ENCODE data around the gene OR6C70.

OR6C70 gene

DNA sequence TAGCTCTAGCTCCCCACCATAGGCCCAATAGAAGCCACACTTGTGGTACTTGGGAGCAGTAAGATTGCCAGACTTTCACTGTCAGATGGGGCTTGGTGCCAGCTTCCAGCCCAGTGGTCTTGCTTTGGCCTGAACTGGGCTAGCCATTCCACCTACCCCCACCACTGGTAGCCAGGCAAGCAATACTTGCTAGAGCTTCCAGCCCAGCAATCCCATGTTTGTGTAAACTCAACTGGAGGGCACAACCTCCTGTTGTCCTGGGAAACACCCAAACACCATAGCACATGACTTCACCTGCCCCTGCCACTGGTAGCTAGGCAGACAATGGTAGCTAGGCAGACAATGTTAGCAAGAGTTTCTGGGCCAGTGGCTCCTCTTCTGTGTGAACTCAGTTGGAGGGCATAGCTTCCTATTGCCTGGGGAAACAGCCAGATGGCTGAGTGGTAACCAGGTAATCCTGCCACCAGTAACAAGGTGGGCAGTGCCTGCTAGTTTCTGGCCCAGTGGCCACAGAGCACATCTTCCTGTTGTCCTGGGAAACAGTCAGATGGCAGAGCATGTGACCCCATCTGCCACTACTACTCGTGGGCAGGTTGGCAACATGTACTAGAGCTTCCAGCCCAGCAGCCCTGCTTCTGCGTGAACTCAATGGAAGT, 49.5 kb downstream of the OR6C70 start:
- no peak for DNase-seq (ENCODE audit: low read depth in 2 of 2, low spot score in 1 of 2)
